ENCODE data around the gene ZEB2.

ZEB2 gene

GRCh38 chr2:144493027-144493809 is 26.7 kb downstream of the ZEB2 start:
- no peak for DNase-seq

GRCh38 chr2:144490857-144491256 is 29.1 kb downstream of the ZEB2 start:
- no peak for DNase-seq

- DNase-seq = no peak
Observed at GRCh38 chr2:144490017-144490416, 29.9 kb downstream of the ZEB2 start.

- DNase-seq = no peak
Observed at GRCh38 chr2:144489315-144489916, 30.5 kb downstream of the ZEB2 start.

GRCh38 chr2:144484201-144484948 is 35.5 kb downstream of the ZEB2 start:
- no peak for DNase-seq

- no peak for DNase-seq
Observed at GRCh38 chr2:144481666-144482065, 38.3 kb downstream of the ZEB2 start.

GRCh38 chr2:144481109-144481508 is 38.8 kb downstream of the ZEB2 start:
- DNase-seq = no peak

GRCh38 chr2:144480285-144480684 is 39.6 kb downstream of the ZEB2 start:
- DNase-seq = no peak

- no peak for DNase-seq
Observed at GRCh38 chr2:144479659-144480058, 40.3 kb downstream of the ZEB2 start.

- no peak for DNase-seq
Observed at GRCh38 chr2:144479138-144479537, 40.8 kb downstream of the ZEB2 start.

- DNase-seq = no peak
Observed at GRCh38 chr2:144477957-144478311, 42.0 kb downstream of the ZEB2 start.

- DNase-seq = no peak
Observed at GRCh38 chr2:144477281-144477956, 42.5 kb downstream of the ZEB2 start.

GRCh38 chr2:144476682-144477081 is 43.2 kb downstream of the ZEB2 start:
- no peak for DNase-seq

GRCh38 chr2:144475569-144476275 is 44.2 kb downstream of the ZEB2 start:
- no peak for DNase-seq

GRCh38 chr2:144475044-144475443 is 44.9 kb downstream of the ZEB2 start:
- no peak for DNase-seq

- no peak for DNase-seq
Observed at GRCh38 chr2:144474017-144474416, 45.9 kb downstream of the ZEB2 start.

- no peak for DNase-seq
Observed at GRCh38 chr2:144472911-144473310, 47.0 kb downstream of the ZEB2 start.

GRCh38 chr2:144472046-144472412 is 47.9 kb downstream of the ZEB2 start:
- DNase-seq = no peak

GRCh38 chr2:144471305-144472045 is 48.4 kb downstream of the ZEB2 start:
- DNase-seq = no peak

- DNase-seq = no peak
Observed at GRCh38 chr2:144470816-144471215, 49.1 kb downstream of the ZEB2 start.

GRCh38 chr2:144470334-144470733 is 49.6 kb downstream of the ZEB2 start:
- no peak for DNase-seq

GRCh38 chr2:144469798-144470197 is 50.1 kb downstream of the ZEB2 start:
- DNase-seq = no peak
